C4-2B (cell line): ENCODE data around the gene PDHA2.

ENCODE experiments used
- H3K27ac ChIP-seq: fragments of 450-650 bp; 2 replicates; pipeline ENCODE4 v1.5.1; 2017
- CTCF ChIP-seq: fragments of 450-650 bp; conservative IDR thresholded peaks from 2 replicates; pipeline ENCODE4 v1.5.1; 2017; ENCODE audit warnings: mild to moderate bottlenecking
- ZFX ChIP-seq: fragments of 450-650 bp; IDR thresholded peaks from 2 replicates; pipeline ENCODE4 v1.6.1; 2017

The PDHA2 gene

GRCh38 chr4:95877636-95878035 is 37.7 kb downstream of the PDHA2 start:
- TF ChIP-seq CTCF (no peak), ZFX (no peak)
- no peak overlapping the region for H3K27ac ChIP-seq

- H3K27ac ChIP-seq, result no peak overlapping the region
- TF ChIP-seq CTCF (no peak), ZFX (no peak)
These were observed 47.7 kb downstream of the PDHA2 start for GRCh38 chr4:95887551-95887950.

DNA sequence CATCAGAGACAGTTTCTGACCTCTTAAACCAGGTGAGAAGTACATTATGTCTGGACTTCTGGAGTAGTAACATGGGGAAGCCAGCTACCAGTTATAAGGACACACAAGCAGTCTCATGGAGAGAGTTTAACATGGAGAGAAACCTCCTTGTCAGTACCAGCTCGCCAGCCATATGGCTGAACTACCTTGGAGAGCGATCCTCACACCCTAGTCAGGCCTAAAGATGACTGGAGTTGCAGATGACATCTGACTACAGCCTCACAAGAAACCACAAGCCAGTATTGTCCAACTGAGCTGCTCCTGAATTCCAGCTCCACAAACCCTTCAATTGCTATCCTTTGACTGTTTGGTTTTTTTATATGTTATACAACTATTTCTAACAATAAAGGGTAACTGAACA is 49.8 kb downstream of the PDHA2 start:
- TF ChIP-seq CTCF (no peak), ZFX (no peak)
- no peak overlapping the region for H3K27ac ChIP-seq
